Activated naive CD4-positive, alpha-beta T cell treated with anti-CD3 and anti-CD28 coated beads for 36 hours (primary cell): Measurements from ENCODE around the gene PIK3CA. TPM values are rescaled to one million over a fixed set of nuclear protein-coding genes. Genes with fewer than 3 reads are reported as not detected.
"Not testable (repeated sequence)": the region's sequence is repeated elsewhere in the genome, so short reads cannot be mapped to it uniquely, and the experiment has no call there.

Experiments used
- CTCF ChIA-PET: fragments of 350-600 bp; sonication (Branson Sonifier 250); formaldehyde crosslinking; loops from one replicate; lab custom pipeline; 2021; ENCODE audit warnings: antibody characterized with exemption; lab: Charles Lee
- DNase-seq: peaks from one replicate; pipeline ENCODE4 v3.0.0-alpha.2; 2020
- H3K27ac Mint-ChIP-seq: one replicate; pipeline ENCODE4 v1.8.0; 2021; ENCODE audit warnings: mild to moderate bottlenecking, mixed read lengths
- H3K27me3 Mint-ChIP-seq: one replicate; pipeline ENCODE4 v1.8.0; 2021; ENCODE audit warnings: low read depth, mixed read lengths
- H3K36me3 Mint-ChIP-seq: one replicate; pipeline ENCODE4 v1.8.0; 2021; ENCODE audit warnings: low read depth, mixed read lengths
- H3K4me1 Mint-ChIP-seq: one replicate; pipeline ENCODE4 v1.8.0; 2021; ENCODE audit warnings: low read depth, mixed read lengths
- H3K4me3 Mint-ChIP-seq: one replicate; pipeline ENCODE4 v1.8.0; 2021; ENCODE audit warnings: mild to moderate bottlenecking, moderate library complexity, mixed read lengths
- H3K9me3 Mint-ChIP-seq: one replicate; pipeline ENCODE4 v1.8.0; 2021; ENCODE audit warnings: mixed read lengths
- intact Hi-C: fragments of 100-400 bp; cut with micrococcal nuclease; formaldehyde crosslinking; loops from one replicate; pipeline ENCODE4 v1.15.1; 2023
- total RNA-seq, 2 experiments: library from RNA; stranded (reverse); gene quantifications; one replicate each; pipeline ENCODE4 v1.2.3, GENCODE V29; 2021

Gene PIK3CA
- total RNA-seq, 2 experiments from 2014 or later: 15.8 to 15.9 TPM

GRCh38 chr3:179223548-179223947 is 75.4 kb downstream of the PIK3CA start:
- CTCF ChIA-PET: interaction anchor here (0.8 to 1.4 kb wide), 2 partner anchors 10 to 75 kb away, joined by 3 to 5 read pairs; partner anchors contain the start of gene PIK3CA
- Mint-ChIP-seq H3K36me3 (peaks cover 7% of the 10 kb centered on the region), H3K27ac (no peak overlapping the region), H3K27me3 (no peaks in the 10 kb centered on the region), H3K4me3 (no peak overlapping the region), H3K4me1 (peaks cover 4% of the 10 kb centered on the region), H3K9me3 (no peaks in the 10 kb centered on the region)
- DNase-seq: no peak
- intact Hi-C loops: no loop called here

- no peaks in the 10 kb centered on the region for H3K27me3 Mint-ChIP-seq
- peaks cover 5% of the 10 kb centered on the region for H3K36me3 Mint-ChIP-seq
- CTCF ChIA-PET: interaction anchor here (0.6 kb wide), 1 partner anchor 1349 kb away, joined by 4 read pairs; no protein-coding TSS in a partner anchor
- intact Hi-C loops: no loop called here
- peaks cover 4% of the 10 kb centered on the region for H3K4me1 Mint-ChIP-seq
- H3K4me3 Mint-ChIP-seq: no peak overlapping the region
- H3K27ac Mint-ChIP-seq: no peak overlapping the region
- DNase-seq: no peak
- H3K9me3 Mint-ChIP-seq: no peaks in the 10 kb centered on the region
Observed at GRCh38 chr3:179224584-179224983, 76.4 kb downstream of the PIK3CA start.

GRCh38 chr3:179227349-179227748 is 79.2 kb downstream of the PIK3CA start:
- Mint-ChIP-seq H3K36me3 (peaks cover 15% of the 10 kb centered on the region), H3K27ac (no peak overlapping the region), H3K9me3 (no peaks in the 10 kb centered on the region), H3K27me3 (no peaks in the 10 kb centered on the region), H3K4me3 (no peak overlapping the region), H3K4me1 (peaks cover 4% of the 10 kb centered on the region)
- CTCF ChIA-PET: no interaction called here
- DNase-seq: no peak
- intact Hi-C loops: no loop called here

GRCh38 chr3:179229177-179229576 is 81.0 kb downstream of the PIK3CA start:
- intact Hi-C loops: no loop called here
- DNase-seq: no peak
- Mint-ChIP-seq H3K36me3 (peaks cover 16% of the 10 kb centered on the region), H3K9me3 (no peaks in the 10 kb centered on the region), H3K27ac (no peak overlapping the region), H3K27me3 (no peaks in the 10 kb centered on the region), H3K4me3 (no peak overlapping the region), H3K4me1 (peaks cover 4% of the 10 kb centered on the region)
- CTCF ChIA-PET: no interaction called here

- H3K9me3 Mint-ChIP-seq: no peaks in the 10 kb centered on the region
- intact Hi-C loops: no loop called here
- no peak for DNase-seq
- no peaks in the 10 kb centered on the region for H3K27me3 Mint-ChIP-seq
- CTCF ChIA-PET: interaction anchor here (0.6 kb wide), 1 partner anchor 84 kb away, joined by 3 read pairs; no protein-coding TSS in a partner anchor
- H3K4me3 Mint-ChIP-seq: no peak overlapping the region
- H3K27ac Mint-ChIP-seq: no peak overlapping the region
- peaks cover 14% of the 10 kb centered on the region for H3K36me3 Mint-ChIP-seq
- peaks cover 3% of the 10 kb centered on the region for H3K4me1 Mint-ChIP-seq
Observed at GRCh38 chr3:179233043-179233442, 84.9 kb downstream of the PIK3CA start.

- Mint-ChIP-seq H3K9me3 (no peaks in the 10 kb centered on the region), H3K4me1 (peaks cover 3% of the 10 kb centered on the region), H3K36me3 (peaks cover 14% of the 10 kb centered on the region), H3K27ac (no peak overlapping the region), H3K27me3 (no peaks in the 10 kb centered on the region), H3K4me3 (no peak overlapping the region)
- intact Hi-C loops: no loop called here
- DNase-seq: no peak
- CTCF ChIA-PET: no interaction called here
Observed at GRCh38 chr3:179234199-179234598, 86.0 kb downstream of the PIK3CA start.

GRCh38 chr3:179236669-179237301 is 88.6 kb downstream of the PIK3CA start:
- Mint-ChIP-seq H3K27ac (no peak overlapping the region), H3K36me3 (peaks cover 3% of the 10 kb centered on the region), H3K27me3 (no peaks in the 10 kb centered on the region), H3K9me3 (no peaks in the 10 kb centered on the region), H3K4me3 (no peak overlapping the region), H3K4me1 (peaks cover 3% of the 10 kb centered on the region)
- CTCF ChIA-PET: no interaction called here
- intact Hi-C loops: loop anchor here (1.0 kb wide), 1 partner anchor 89 kb away; no protein-coding TSS in a partner anchor
- no peak for DNase-seq

GRCh38 chr3:179240299-179240698 is 92.1 kb downstream of the PIK3CA start:
- intact Hi-C loops, H3K27ac Mint-ChIP-seq, H3K4me3 Mint-ChIP-seq: not testable (repeated sequence)

GRCh38 chr3:179242859-179243258 is 94.7 kb downstream of the PIK3CA start:
- intact Hi-C loops, H3K9me3 Mint-ChIP-seq, H3K4me3 Mint-ChIP-seq, H3K4me1 Mint-ChIP-seq, H3K27me3 Mint-ChIP-seq, H3K27ac Mint-ChIP-seq, H3K36me3 Mint-ChIP-seq, CTCF ChIA-PET, DNase-seq: not testable (repeated sequence)

More at GRCh38 chr3:179240299-179240698, 92.1 kb downstream of the PIK3CA start:
- H3K9me3 Mint-ChIP-seq, H3K4me1 Mint-ChIP-seq, H3K36me3 Mint-ChIP-seq, H3K27me3 Mint-ChIP-seq, DNase-seq, CTCF ChIA-PET: not testable (repeated sequence)

GRCh38 chr3:179244878-179245277 is 96.7 kb downstream of the PIK3CA start:
- Mint-ChIP-seq H3K36me3 (no peaks in the 10 kb centered on the region), H3K4me3 (no peak overlapping the region), H3K9me3 (no peaks in the 10 kb centered on the region), H3K4me1 (no peaks in the 10 kb centered on the region), H3K27ac (no peak overlapping the region), H3K27me3 (no peaks in the 10 kb centered on the region)
- DNase-seq: no peak
- intact Hi-C loops: no loop called here
- CTCF ChIA-PET: interaction anchor here (0.7 kb wide), 1 partner anchor 1603 kb away, joined by 3 read pairs; no protein-coding TSS in a partner anchor

- no peaks in the 10 kb centered on the region for H3K4me1 Mint-ChIP-seq
- peaks cover 1% of the 10 kb centered on the region for H3K36me3 Mint-ChIP-seq
- no peak overlapping the region for H3K27ac Mint-ChIP-seq
- no peaks in the 10 kb centered on the region for H3K9me3 Mint-ChIP-seq
- CTCF ChIA-PET: interaction anchor here (0.7 kb wide), 1 partner anchor 27 kb away, joined by 3 read pairs; no protein-coding TSS in a partner anchor
- H3K27me3 Mint-ChIP-seq: no peaks in the 10 kb centered on the region
- intact Hi-C loops: no loop called here
- DNase-seq: no peak
- H3K4me3 Mint-ChIP-seq: no peak overlapping the region
Observed at GRCh38 chr3:179247289-179248015, 99.3 kb downstream of the PIK3CA start.

GRCh38 chr3:179250803-179251476 is 102.8 kb downstream of the PIK3CA start, which contains the start of gene KCNMB3:
Gene KCNMB3 (minus strand): TSS chr3:179251114. CDS start chr3:179250990, 124 bp downstream.
- no peaks in the 10 kb centered on the region for H3K4me1 Mint-ChIP-seq
- H3K27ac Mint-ChIP-seq: no peak within 1 kb of the TSS
- CTCF ChIA-PET: interaction anchor here (0.7 kb wide), 1 partner anchor 76 kb away, joined by 3 read pairs; no protein-coding TSS in a partner anchor
- H3K9me3 Mint-ChIP-seq: no peaks in the 10 kb centered on the region
- DNase-seq: no peak
- H3K4me3 Mint-ChIP-seq: no peak within 1 kb of the TSS
- intact Hi-C loops: no loop called here
- no peaks in the 10 kb centered on the region for H3K27me3 Mint-ChIP-seq
- peaks cover 1% of the 10 kb centered on the region for H3K36me3 Mint-ChIP-seq
